Esophagus muscularis mucosa (tissue), 3 donors: ENCODE results near the gene ZNF526.

Source experiments
- POLR2A ChIP-seq: fragments of 450-650 bp; IDR thresholded peaks from one replicate; pipeline ENCODE4 v1.6.1; 2017; ENCODE audit warnings: antibody characterized with exemption, moderate library complexity, mild to moderate bottlenecking, low read depth
- TF ChIP-seq, protein P1 (sequence below), 3 experiments: fragments of 200-600 bp in 2 of 3; fragments of 450-650 bp in 1 of 3; sonication (generic) in 2 of 3; IDR thresholded peaks; one replicate each; pipeline ENCODE4 v1.5.1; 2017 to 2019; ENCODE audit warnings: antibody characterized with exemption in 3 of 3, mild to moderate bottlenecking in 2 of 3, moderate library complexity in 1 of 3

DNA sequence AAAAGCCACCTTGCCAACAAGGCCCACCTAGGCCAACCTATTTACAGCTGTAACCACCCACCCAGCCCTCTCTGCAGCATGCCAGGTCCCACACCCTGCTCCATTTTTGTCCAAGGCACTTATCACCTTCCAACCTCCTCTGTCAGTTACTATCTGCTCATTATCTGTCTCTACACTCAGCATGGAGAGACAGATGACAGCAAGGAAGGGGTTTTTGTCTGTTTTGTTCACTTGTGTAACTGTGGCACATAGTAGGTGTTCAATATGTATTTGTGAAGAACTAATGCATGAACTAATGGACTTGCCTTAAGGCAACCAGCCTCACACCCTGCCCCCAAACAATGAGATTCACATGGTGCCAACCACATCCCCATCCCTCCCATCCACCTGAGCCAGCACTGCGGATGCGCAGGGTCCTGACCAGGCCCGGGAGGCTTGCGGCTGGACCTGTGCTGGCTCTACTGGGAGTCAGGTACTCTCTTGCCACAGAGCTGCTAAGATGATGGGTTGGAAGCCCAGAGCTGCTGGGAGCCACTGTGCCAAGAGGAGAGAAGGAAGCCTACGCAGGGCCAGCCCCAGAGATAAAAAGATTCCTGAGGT, 19.9 kb upstream of the ZNF526 start:
- TF ChIP-seq POLR2A = no peak
- TF ChIP-seq, protein P1, sequence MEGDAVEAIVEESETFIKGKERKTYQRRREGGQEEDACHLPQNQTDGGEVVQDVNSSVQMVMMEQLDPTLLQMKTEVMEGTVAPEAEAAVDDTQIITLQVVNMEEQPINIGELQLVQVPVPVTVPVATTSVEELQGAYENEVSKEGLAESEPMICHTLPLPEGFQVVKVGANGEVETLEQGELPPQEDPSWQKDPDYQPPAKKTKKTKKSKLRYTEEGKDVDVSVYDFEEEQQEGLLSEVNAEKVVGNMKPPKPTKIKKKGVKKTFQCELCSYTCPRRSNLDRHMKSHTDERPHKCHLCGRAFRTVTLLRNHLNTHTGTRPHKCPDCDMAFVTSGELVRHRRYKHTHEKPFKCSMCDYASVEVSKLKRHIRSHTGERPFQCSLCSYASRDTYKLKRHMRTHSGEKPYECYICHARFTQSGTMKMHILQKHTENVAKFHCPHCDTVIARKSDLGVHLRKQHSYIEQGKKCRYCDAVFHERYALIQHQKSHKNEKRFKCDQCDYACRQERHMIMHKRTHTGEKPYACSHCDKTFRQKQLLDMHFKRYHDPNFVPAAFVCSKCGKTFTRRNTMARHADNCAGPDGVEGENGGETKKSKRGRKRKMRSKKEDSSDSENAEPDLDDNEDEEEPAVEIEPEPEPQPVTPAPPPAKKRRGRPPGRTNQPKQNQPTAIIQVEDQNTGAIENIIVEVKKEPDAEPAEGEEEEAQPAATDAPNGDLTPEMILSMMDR (IDR thresholded peaks at IDR 0.05) = no peak
